RCC 7860 (cell line): ENCODE data around the gene CX3CL1.
A peak's percentile ranks its signal among the peaks of the same experiment; 100 is the strongest.
"Not testable (repeated sequence)": the region's sequence is repeated elsewhere in the genome, so short reads cannot be mapped to it uniquely, and the experiment has no call there.

Experiments
- DNase-seq: peaks from one replicate; pipeline ENCODE4 v3.0.0-alpha.2; 2015; ENCODE audit warnings: low spot score
- FAIRE-seq: peaks from 2 replicates; lab custom pipeline; 2012; peaks lifted over from hg19 to GRCh38; lab: Jason Lieb, UNC

Gene CX3CL1

GRCh38 chr16:57372372-57373116 lies at the start of gene CX3CL1:
TSS of gene CX3CL1 (plus strand) at chr16:57372490. CDS start at chr16:57372569, 79 bp downstream.
- DNase-seq (peak; percentile 85), FAIRE-seq (peak; percentile 74)

DNA sequence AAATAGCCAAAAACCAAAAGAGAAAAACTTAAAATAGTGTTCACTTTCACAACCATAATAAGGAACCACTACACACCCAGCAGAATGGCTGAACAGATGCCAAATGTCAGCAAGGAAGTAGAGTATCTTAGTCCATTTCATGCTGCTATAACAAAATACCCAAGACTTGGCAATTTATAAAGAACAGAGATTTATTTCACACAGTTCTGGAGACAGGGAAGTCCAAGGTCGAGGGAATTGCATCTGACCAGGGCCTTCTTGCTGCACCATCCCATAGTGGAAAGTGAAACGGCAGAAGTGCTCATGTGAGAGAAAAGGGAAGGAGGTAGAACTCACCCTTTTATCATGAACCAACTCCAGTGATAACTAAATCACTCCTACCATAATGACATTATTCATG lies 47.5 kb upstream of the CX3CL1 start:
- DNase-seq (no peak), FAIRE-seq (no peak)

DNA sequence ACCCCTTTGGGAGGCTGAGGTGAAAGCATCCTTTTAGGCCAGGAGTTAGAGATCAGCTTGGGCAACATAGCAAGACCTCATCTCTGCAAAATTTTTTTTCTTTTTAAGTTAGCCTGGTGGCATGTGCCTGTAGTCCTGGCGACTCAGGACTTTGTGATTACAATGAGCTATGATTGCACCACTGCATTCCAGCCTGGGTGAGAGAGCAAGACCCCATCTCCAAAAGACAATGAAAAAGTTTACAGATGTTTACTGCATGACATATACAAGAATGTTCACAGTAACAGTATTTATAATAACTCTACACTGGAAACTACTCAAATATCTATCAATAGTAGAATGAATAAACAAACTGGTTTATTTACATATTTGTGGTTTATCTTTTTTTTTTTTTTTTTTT lies 46.8 kb upstream of the CX3CL1 start:
- FAIRE-seq (no peak), DNase-seq (no peak)

- no peak for DNase-seq
- no peak for FAIRE-seq
These were observed 42.5 kb upstream of the CX3CL1 start for GRCh38 chr16:57329718-57330327.

DNA sequence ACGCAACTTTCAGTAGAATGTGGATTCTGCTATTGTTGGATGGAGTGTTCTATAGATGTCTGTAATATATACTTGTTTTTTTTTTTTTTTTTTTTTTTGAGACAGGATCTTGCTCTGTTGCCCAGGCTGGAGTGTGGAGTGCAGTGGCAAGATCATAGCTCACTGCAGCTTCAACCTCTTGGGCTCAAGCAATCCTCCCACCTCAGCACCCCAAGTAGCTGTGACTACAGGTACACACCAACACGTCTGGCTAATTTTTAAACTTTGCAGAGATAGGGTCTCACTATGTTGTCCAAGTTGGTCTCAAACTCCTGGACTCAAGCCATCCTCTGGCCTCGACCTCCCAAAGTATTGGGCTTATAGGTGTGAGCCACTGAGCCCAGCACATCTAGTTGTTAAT lies 40.9 kb upstream of the CX3CL1 start:
- DNase-seq (no peak), FAIRE-seq (no peak)

GRCh38 chr16:57333402-57333801 lies 38.9 kb upstream of the CX3CL1 start:
- no peak for FAIRE-seq
- DNase-seq: no peak

DNA sequence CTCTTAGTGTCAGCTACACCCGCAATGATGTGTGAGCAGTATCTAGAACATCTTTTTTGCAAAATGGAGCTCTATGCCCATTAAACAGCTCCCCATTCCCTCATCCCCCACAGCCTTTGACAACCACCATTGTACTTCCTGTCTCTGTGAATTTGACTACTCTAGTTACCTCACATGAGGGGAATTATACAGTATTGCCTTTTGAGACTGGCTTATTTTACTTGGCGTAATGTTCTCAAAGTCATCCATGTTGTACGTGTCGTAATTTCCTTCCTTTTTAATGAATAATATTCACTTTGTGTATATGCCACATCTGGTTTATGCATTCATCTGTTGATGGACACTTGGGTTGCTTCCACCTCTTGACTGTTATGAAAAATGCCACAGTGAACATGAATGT lies 36.9 kb upstream of the CX3CL1 start:
- FAIRE-seq (no peak), DNase-seq (no peak)

DNA sequence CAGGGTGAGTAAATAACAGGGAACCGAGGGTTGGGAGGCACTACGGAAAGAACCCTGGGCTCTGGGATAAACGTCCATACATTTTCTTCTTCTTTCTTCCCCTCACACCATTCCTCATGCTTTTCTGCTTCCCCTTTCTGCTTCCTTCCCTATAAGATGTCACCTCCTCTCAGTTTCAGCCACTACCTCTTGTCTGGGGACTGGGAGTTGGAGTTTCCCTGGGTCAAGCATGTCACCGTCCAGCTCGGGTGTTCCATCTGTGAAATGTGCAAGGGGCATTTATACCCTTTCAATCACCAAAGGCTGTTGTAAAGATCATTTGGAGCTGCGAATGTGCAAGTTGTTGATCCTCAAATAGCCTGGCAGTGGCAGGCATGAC lies 31.2 kb upstream of the CX3CL1 start:
- FAIRE-seq (no peak), DNase-seq (no peak)

DNA sequence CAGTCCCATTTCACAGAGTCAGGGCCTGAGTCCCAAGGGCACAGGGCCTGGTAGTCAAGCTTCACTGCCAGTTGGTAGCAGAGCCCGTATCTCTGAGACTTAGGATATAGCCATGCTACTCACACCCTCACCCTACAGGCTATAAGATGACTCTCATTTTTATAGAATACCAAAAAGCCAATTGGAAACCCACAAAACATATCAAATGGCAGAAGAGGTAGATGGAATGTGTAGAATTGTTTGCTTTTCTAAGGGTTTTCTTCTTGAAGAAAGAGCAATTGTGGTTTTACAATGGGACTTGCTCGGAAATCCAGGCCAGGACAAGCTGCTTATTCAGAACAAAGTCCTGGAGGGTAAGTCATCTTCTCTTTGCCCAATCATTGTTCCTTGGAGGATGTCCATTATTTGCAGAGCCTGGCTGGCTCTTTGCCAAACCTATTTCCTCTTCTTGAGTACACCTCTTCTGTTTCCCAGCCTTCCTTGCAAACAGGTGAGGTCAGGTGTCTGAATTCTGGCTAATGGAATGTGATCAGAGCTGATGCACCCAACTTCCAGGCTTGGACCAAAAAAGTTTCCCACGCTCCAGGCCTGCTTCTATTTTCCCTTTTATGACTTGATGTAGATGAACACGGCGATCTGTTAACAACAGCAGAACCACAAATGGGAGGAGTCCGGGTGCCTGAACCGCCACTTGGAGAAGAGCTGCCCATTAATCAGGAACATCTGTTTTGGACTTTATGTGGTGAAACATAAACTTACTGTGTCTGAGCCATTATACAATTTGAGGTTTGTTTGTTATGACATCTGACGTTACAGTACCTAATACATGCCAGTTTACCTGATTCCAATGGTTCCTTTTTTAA lies 30.6 kb upstream of the CX3CL1 start:
- no peak for FAIRE-seq
- peak; percentile 75 for DNase-seq

DNA sequence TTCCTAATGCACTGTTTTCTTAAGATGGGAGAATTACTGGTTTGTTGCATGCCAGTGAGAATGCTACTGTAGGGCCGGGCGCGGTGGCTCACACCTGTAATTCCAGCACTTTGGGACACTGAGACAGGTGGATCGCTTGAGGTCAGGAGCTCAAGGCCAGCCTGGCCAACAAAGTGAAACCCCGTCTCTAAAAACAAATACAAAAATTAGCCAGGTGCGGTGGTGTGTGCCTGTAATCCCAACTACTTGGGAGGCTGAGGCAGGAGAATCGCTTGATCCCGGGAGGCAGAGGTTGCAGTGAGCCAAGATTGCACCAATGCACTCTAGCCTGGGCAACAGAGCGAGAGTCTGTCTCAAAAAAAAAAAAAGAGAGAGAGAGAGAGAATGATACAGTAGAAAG lies 29.7 kb upstream of the CX3CL1 start:
- not testable (repeated sequence) for DNase-seq, FAIRE-seq

DNA sequence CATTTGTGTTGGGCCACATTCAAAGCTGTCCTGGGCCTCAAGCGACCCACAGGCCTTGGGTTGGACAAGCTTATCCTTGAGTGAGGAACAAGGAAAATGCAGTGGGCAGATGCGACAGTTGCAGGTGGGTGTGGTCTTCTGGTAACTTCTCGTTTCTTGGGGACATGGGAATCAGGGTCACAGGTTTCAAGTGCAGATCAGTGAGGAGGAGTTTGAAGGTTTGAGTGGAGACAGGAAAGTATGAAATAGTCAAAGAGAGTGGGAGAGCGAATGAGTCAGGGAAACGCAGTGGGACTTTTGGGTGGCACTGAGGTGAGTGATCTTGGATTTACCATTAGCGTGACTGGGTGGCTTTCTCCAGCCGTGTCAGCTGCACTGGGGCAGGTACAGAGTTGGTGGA lies 29.1 kb upstream of the CX3CL1 start:
- DNase-seq: no peak
- no peak for FAIRE-seq

GRCh38 chr16:57344094-57344493 lies 28.2 kb upstream of the CX3CL1 start:
- DNase-seq, FAIRE-seq: not testable (repeated sequence)

GRCh38 chr16:57345021-57345420 lies 27.3 kb upstream of the CX3CL1 start:
- FAIRE-seq (no peak), DNase-seq (no peak)

DNA sequence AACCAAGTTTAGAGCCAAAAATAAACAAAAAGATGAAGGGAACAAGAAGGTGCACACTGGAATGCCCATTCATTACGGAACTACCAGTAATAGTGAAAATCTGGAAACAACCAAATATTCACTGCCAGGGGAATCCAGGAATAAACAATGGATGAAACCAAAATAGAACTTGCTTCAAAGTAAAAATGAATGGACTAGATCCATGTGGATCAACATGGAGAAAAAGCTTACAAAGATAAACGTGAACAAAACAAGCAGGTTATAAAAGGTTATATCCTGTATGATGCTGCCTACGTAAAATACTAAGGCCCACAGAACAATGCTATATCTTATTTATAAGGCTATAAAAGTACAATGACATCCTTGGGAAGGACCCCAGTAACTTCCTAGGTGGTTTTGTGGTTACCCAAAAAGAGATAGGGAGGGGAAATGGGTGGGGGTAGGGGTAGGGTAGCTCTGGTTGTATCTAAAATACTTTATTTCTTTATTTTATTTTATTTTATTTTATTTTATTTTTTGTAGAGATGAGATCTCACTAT lies 26.6 kb upstream of the CX3CL1 start:
- no peak for FAIRE-seq
- no peak for DNase-seq

GRCh38 chr16:57347858-57348257 lies 24.4 kb upstream of the CX3CL1 start:
- DNase-seq: no peak
- no peak for FAIRE-seq

GRCh38 chr16:57348327-57348726 lies 24.0 kb upstream of the CX3CL1 start:
- DNase-seq (no peak), FAIRE-seq (no peak)

- FAIRE-seq: no peak
These were observed 22.9 kb upstream of the CX3CL1 start for GRCh38 chr16:57349212-57350031.

DNA sequence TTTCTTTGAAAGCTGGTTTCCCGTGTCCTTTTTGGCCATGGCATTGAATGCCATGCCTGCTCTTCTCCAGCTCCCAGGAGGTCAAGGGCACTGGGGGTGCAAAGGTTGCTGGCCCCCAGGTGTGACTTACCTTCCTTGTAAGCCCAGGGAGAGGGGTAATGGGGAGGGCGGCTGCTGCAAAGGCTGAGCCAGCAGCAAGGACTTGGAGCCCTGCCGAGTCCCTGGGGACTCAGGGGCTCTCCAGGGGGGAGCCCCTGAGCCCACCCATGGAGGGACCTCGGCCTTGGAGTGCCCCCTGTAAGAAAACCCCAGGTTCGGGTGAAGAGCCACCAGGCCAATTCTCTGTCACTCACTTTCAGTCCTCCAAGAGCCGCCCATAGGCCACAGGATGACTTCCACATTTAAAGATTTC lies 19.6 kb upstream of the CX3CL1 start:
- FAIRE-seq (no peak), DNase-seq (no peak)

More at GRCh38 chr16:57349212-57350031, 22.9 kb upstream of the CX3CL1 start:
- no peak for DNase-seq

DNA sequence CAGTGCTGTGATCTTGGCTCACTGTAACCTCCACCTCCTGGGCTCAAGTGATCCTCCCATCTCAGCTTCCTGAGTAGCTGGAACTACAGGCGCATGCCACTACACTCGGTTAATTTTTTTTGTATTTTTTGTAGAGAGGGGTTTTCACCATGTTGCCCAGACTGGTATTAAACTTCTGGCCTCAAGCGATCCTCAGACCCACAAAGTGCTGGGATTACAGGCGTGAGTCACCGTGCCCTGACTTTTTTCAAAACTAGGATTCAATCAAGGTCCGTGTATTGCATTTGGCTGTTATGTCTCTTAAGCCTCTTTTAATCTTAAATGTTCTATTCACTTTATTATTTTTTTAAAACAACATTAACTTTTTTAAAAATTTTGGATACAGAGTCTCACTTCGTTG lies 18.0 kb upstream of the CX3CL1 start:
- FAIRE-seq (no peak), DNase-seq (no peak)

DNA sequence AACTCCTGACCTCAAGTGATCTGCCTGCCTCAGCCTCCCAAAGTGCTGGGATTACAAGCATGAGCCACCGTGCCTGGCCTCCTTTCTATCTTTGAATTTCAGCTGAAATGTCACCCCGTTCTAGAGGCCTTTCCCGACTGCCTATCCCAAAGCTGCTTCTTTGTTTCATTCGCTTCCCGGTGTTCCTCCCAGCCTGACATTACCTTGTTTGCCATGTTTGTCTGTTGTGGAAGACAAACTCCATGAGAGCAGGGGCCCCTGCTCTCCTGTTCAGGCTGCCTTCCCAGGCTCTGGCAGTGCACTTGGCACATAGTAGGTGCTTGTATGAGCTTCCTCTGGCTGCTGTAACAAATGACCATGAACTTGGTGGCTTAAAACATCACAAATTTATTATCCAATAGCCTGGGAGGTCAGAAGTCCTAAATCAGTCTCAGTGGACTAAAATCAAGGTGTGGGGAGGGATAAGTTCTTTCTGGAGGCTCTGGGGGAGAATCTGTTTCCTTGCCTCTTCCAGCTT lies 16.3 kb upstream of the CX3CL1 start:
- FAIRE-seq (no peak), DNase-seq (no peak)
